Glutamatergic neuron (in vitro differentiated cells): ENCODE measurements around the gene TEX2. TPM values are rescaled to one million over a fixed set of nuclear protein-coding genes. Genes with fewer than 3 reads are reported as not detected.

Experiments
- DNase-seq: peaks from one replicate; pipeline ENCODE4 v3.0.0; 2022
- H3K27ac Mint-ChIP-seq: one replicate; pipeline ENCODE4 v1.8.0; 2020; ENCODE audit warnings: mild to moderate bottlenecking, mixed read lengths, inconsistent platforms; ENCODE audit not compliant: unreplicated experiment
- H3K27me3 Mint-ChIP-seq: one replicate; pipeline ENCODE4 v1.8.0; 2020; ENCODE audit warnings: mild to moderate bottlenecking, moderate library complexity, mixed read lengths, inconsistent platforms; ENCODE audit not compliant: unreplicated experiment
- H3K36me3 Mint-ChIP-seq: one replicate; pipeline ENCODE4 v1.8.0; 2020; ENCODE audit warnings: mild to moderate bottlenecking, mixed read lengths, inconsistent platforms; ENCODE audit not compliant: unreplicated experiment
- H3K4me1 Mint-ChIP-seq: one replicate; pipeline ENCODE4 v1.8.0; 2020; ENCODE audit warnings: mild to moderate bottlenecking, low read depth, mixed read lengths, inconsistent platforms; ENCODE audit not compliant: unreplicated experiment
- H3K4me3 Mint-ChIP-seq: one replicate; pipeline ENCODE4 v1.8.0; 2020; ENCODE audit warnings: mild to moderate bottlenecking, mixed read lengths, inconsistent platforms; ENCODE audit not compliant: unreplicated experiment
- H3K9me3 Mint-ChIP-seq: one replicate; pipeline ENCODE4 v1.8.0; 2020; ENCODE audit warnings: mild to moderate bottlenecking, moderate library complexity, mixed read lengths, inconsistent platforms; ENCODE audit not compliant: unreplicated experiment
- total RNA-seq: library from RNA; stranded (reverse); fragmentation: NEBNext Ultra II Directional; extraction: Animal tissue kit (Norgen Biotek cat#: 25700); gene quantifications from one replicate; pipeline ENCODE4 v1.2.1, GENCODE V29; 2021; ENCODE audit not compliant: unreplicated experiment
- TF ChIP-seq, protein P1 (sequence below): fragments of 200-600 bp; sonication (generic); IDR thresholded peaks from one replicate; pipeline ENCODE4 v1.5.0; 2021; ENCODE audit not compliant: partially characterized antibody, unreplicated experiment

TEX2 gene
- total RNA-seq, 1 donor from 2014 or later = 11.7 TPM

DNA sequence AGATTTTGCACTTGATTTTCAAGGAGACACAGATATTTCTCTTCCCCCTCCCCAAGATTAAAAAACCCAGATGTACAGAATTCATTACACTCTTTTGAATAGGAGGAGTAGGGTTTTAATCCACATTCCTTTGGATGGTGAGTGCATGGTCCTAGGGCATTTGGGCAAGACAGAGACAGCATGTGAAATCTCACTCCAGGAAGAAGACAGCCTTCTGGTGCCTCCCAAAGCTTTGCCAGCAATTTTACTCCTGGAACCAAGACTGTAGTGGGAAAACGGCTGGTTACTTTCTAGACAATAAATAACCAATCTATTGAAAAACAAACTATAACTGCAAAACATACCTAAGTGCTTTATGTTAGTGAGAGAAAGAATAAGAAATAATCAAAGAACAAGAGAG lies 15.2 kb downstream of the TEX2 start:
- H3K27me3 Mint-ChIP-seq = no peaks in the 10 kb centered on the region
- no peaks in the 10 kb centered on the region for H3K9me3 Mint-ChIP-seq
- no peak overlapping the region for H3K4me3 Mint-ChIP-seq
- H3K27ac Mint-ChIP-seq = no peak overlapping the region
- no peaks in the 10 kb centered on the region for H3K36me3 Mint-ChIP-seq
- no peak for DNase-seq
- H3K4me1 Mint-ChIP-seq = peaks cover 3% of the 10 kb centered on the region
- TF ChIP-seq, protein P1, sequence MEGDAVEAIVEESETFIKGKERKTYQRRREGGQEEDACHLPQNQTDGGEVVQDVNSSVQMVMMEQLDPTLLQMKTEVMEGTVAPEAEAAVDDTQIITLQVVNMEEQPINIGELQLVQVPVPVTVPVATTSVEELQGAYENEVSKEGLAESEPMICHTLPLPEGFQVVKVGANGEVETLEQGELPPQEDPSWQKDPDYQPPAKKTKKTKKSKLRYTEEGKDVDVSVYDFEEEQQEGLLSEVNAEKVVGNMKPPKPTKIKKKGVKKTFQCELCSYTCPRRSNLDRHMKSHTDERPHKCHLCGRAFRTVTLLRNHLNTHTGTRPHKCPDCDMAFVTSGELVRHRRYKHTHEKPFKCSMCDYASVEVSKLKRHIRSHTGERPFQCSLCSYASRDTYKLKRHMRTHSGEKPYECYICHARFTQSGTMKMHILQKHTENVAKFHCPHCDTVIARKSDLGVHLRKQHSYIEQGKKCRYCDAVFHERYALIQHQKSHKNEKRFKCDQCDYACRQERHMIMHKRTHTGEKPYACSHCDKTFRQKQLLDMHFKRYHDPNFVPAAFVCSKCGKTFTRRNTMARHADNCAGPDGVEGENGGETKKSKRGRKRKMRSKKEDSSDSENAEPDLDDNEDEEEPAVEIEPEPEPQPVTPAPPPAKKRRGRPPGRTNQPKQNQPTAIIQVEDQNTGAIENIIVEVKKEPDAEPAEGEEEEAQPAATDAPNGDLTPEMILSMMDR = no peak

DNA sequence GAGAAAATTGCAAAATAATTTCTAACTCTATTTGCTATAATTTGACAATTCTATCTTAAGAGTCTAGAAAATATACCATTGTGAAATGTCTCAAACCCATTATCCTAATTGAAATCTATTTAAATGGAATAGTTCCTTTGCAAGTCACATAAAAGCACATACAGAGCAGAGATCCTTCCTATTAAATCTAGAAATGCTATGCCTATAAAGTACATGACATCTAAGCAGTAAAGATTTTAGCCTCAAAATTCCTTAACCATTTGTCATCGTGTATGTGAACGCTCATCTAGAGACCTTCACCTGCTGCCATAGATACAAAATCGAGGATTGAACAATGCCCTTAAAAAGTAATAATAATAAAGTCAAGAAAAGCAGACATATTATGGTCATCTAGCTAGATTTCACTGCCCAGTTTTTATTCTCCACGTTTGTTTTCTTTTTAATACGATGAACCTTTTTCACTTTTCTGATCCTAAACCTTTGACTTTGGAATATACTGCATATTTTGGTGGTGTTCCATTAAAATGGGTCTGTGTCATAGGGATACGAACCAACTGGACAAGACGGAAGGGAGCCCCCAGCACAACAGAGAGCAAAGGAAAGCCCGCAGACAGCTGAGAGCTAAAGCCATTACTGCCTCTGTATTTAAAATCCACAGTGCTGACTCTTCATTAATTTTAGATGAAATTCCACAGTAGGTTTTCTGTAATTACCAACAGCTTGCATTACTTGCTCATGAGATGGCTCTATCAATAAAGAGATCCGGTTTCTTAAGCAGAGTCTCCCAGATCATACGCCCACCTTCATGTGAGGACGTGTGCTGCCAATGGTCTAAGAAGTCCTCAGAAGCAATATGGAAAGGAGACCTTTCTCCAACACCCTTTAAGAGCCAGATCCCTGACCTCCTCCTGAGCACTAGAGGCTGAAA lies 17.6 kb downstream of the TEX2 start:
- peaks cover 13% of the 10 kb centered on the region for H3K4me1 Mint-ChIP-seq
- no peak for DNase-seq
- TF ChIP-seq, protein P1 = no peak
- no peak overlapping the region for H3K4me3 Mint-ChIP-seq
- no peaks in the 10 kb centered on the region for H3K36me3 Mint-ChIP-seq
- no peak overlapping the region for H3K27ac Mint-ChIP-seq
- H3K27me3 Mint-ChIP-seq = no peaks in the 10 kb centered on the region
- no peaks in the 10 kb centered on the region for H3K9me3 Mint-ChIP-seq

DNA sequence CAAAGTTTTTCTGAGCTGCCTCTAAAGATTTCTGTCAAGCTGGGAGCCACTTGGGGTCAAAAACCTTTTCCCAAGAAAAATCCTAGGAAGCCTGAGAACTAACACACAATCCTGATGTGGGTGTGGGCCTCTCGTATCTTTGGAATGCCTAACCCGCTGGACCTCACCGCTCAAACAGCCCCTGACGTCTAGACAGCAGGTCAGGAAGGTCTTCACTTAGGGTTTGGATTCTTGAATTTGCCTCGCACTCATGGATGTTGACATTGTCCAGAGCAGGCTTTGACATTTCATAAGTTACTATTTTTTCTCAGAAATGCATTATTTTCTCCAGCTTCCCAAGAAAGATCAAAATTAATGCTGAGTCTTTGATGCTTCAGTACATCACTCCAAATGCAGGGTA lies 18.9 kb downstream of the TEX2 start:
- H3K27ac Mint-ChIP-seq = no peak overlapping the region

DNA sequence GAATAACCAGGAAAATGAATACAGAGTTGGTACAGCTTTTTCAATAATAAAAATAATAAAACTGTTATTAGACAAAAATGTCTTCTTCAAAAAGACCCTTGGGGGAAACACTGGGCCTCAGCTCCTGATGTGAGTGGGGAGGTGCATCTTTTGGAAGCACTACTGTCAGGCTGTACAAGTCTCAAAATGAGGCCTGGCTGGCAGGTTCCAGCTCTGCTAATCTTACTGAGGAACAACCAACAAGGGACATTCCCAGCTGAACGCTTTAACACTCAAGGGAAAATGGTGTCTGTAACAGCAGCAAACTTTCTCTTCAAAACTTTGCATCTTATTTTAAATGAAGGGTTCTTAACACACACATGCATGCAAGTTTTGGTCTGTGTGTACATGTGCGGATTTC lies 19.7 kb downstream of the TEX2 start:
- Mint-ChIP-seq H3K36me3 (no peaks in the 10 kb centered on the region), H3K27ac (no peak overlapping the region), H3K4me3 (no peak overlapping the region), H3K9me3 (no peaks in the 10 kb centered on the region), H3K4me1 (peaks cover 15% of the 10 kb centered on the region), H3K27me3 (no peaks in the 10 kb centered on the region)
- TF ChIP-seq, protein P1 = no peak
- no peak for DNase-seq

More for the DNA sequence above, 18.9 kb downstream of the TEX2 start:
- Mint-ChIP-seq H3K36me3 (no peaks in the 10 kb centered on the region), H3K4me3 (no peak overlapping the region), H3K27me3 (no peaks in the 10 kb centered on the region), H3K4me1 (peaks cover 15% of the 10 kb centered on the region), H3K9me3 (no peaks in the 10 kb centered on the region)
- TF ChIP-seq, protein P1 = no peak
- DNase-seq = no peak

DNA sequence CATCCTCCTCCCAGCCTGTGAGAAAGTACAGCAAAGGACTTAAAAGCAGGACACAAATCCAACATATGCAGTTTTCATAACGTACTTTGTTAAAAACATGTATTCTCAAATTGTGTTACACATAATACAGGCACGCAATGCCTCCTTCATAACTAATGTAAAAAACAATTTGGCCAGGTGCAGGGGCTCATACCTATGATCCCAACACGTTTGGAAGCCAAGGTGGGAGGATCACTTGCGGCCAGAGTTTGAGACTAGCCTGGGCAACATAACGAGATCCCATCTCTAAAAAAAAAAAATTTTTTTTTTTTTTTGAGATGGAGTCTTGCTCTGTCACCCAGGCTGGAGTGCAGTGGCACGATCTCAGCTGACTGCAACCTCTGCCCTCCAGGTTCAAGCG lies 20.4 kb downstream of the TEX2 start:
- TF ChIP-seq, protein P1 = no peak
- H3K4me1 Mint-ChIP-seq = peaks cover 13% of the 10 kb centered on the region
- no peak for DNase-seq
- no peak overlapping the region for H3K27ac Mint-ChIP-seq
- no peaks in the 10 kb centered on the region for H3K27me3 Mint-ChIP-seq
- H3K36me3 Mint-ChIP-seq = no peaks in the 10 kb centered on the region
- no peak overlapping the region for H3K4me3 Mint-ChIP-seq
- H3K9me3 Mint-ChIP-seq = no peaks in the 10 kb centered on the region
